Central memory CD4-positive, alpha-beta T cell (primary cell): ENCODE data around the gene CEP57L1.
A peak's percentile ranks its signal among the peaks of the same experiment; 100 is the strongest.
"Not testable (repeated sequence)": the region's sequence is repeated elsewhere in the genome, so short reads cannot be mapped to it uniquely, and the experiment has no call there.

Experiments used
- DNase-seq: peaks from one replicate; pipeline ENCODE4 v3.0.0; 2022

The CEP57L1 gene

GRCh38 chr6:109074133-109074415 lies 21.2 kb upstream of the CEP57L1 start:
- DNase-seq: no peak

GRCh38 chr6:109075934-109076333 lies 19.4 kb upstream of the CEP57L1 start:
- DNase-seq: no peak

GRCh38 chr6:109076377-109076776 lies 18.9 kb upstream of the CEP57L1 start:
- DNase-seq: no peak

- DNase-seq: no peak
Observed at GRCh38 chr6:109079981-109080380, 15.3 kb upstream of the CEP57L1 start.

GRCh38 chr6:109081026-109081425 lies 14.3 kb upstream of the CEP57L1 start:
- no peak for DNase-seq

- DNase-seq: no peak
Observed at GRCh38 chr6:109081516-109082187, 13.7 kb upstream of the CEP57L1 start.

- no peak for DNase-seq
Observed at GRCh38 chr6:109082188-109082577, 13.1 kb upstream of the CEP57L1 start.

- no peak for DNase-seq
Observed at GRCh38 chr6:109083657-109084056, 11.7 kb upstream of the CEP57L1 start.

GRCh38 chr6:109084146-109084545 lies 11.2 kb upstream of the CEP57L1 start:
- not testable (repeated sequence) for DNase-seq

GRCh38 chr6:109087661-109088264 lies 7.5 kb upstream of the CEP57L1 start:
- no peak for DNase-seq

GRCh38 chr6:109088995-109089394 lies 6.3 kb upstream of the CEP57L1 start:
- no peak for DNase-seq

- no peak for DNase-seq
Observed at GRCh38 chr6:109091314-109092024, 3.8 kb upstream of the CEP57L1 start.

GRCh38 chr6:109092074-109092473 lies 3.2 kb upstream of the CEP57L1 start:
- DNase-seq: no peak

- DNase-seq: no peak
Observed at GRCh38 chr6:109093732-109094415, 1.4 kb upstream of the CEP57L1 start.

- DNase-seq: peak; percentile 77
Observed at GRCh38 chr6:109094416-109095035, 781 bp upstream of the CEP57L1 start, which contains the start of gene SESN1. TSS of gene SESN1 (minus strand) at chr6:109094846. CDS start at chr6:109094073, 773 bp downstream.

GRCh38 chr6:109095835-109096084 lies 453 bp downstream of the CEP57L1 start:
- no peak for DNase-seq

GRCh38 chr6:109096208-109096607 lies 901 bp downstream of the CEP57L1 start:
- no peak for DNase-seq

- DNase-seq: no peak
Observed at GRCh38 chr6:109097661-109098060, 2.4 kb downstream of the CEP57L1 start.

- no peak for DNase-seq
Observed at GRCh38 chr6:109102762-109103161, 7.5 kb downstream of the CEP57L1 start.

GRCh38 chr6:109103942-109104341 lies 8.6 kb downstream of the CEP57L1 start:
- no peak for DNase-seq

- no peak for DNase-seq
Observed at GRCh38 chr6:109104512-109104911, 9.2 kb downstream of the CEP57L1 start.

- DNase-seq: no peak
Observed at GRCh38 chr6:109105681-109106080, 10.4 kb downstream of the CEP57L1 start.

- not testable (repeated sequence) for DNase-seq
Observed at GRCh38 chr6:109109663-109110062, 14.4 kb downstream of the CEP57L1 start.
